KMS-11 (cell line): ENCODE measurements around the gene ACSF3.

Source experiments
- H2AFZ ChIP-seq: fragments of 200-600 bp; sonication (generic); 2 replicates; pipeline ENCODE4 v1.6.1; 2016; ENCODE audit warnings: antibody characterized with exemption, mixed run types, low read depth
- H3K27ac ChIP-seq: fragments of 200-600 bp; sonication (generic); 2 replicates; pipeline ENCODE4 v1.6.1; 2016; ENCODE audit warnings: mild to moderate bottlenecking, mixed run types
- H3K27me3 ChIP-seq: fragments of 200-600 bp; sonication (generic); 2 replicates; pipeline ENCODE4 v1.6.1; 2017; ENCODE audit warnings: mild to moderate bottlenecking, low read depth, mixed run types, moderate library complexity; ENCODE audit not compliant: insufficient read depth
- H3K36me3 ChIP-seq: fragments of 200-600 bp; sonication (generic); 2 replicates; pipeline ENCODE4 v1.6.1; 2017; ENCODE audit warnings: mild to moderate bottlenecking, mixed run types; ENCODE audit not compliant: insufficient read depth
- H3K4me1 ChIP-seq: fragments of 200-600 bp; sonication (generic); 2 replicates; pipeline ENCODE4 v1.6.1; 2016; ENCODE audit warnings: mild to moderate bottlenecking, low read depth, mixed run types; ENCODE audit not compliant: poor library complexity, severe bottlenecking
- H3K4me2 ChIP-seq: fragments of 200-600 bp; sonication (generic); 2 replicates; pipeline ENCODE4 v1.7.0; 2016; ENCODE audit warnings: mild to moderate bottlenecking, mixed run types
- H3K4me3 ChIP-seq: fragments of 200-600 bp; sonication (generic); IDR thresholded peaks from 2 replicates; pipeline ENCODE4 v1.6.1; 2017; ENCODE audit warnings: low read depth, low read length, mixed read lengths; ENCODE audit not compliant: insufficient read depth
- H3K79me2 ChIP-seq: fragments of 200-600 bp; sonication (generic); 2 replicates; pipeline ENCODE4 v1.6.1; 2016; ENCODE audit warnings: low read depth, mixed run types; ENCODE audit not compliant: insufficient read depth
- H3K9ac ChIP-seq: fragments of 200-600 bp; sonication (generic); 2 replicates; pipeline ENCODE4 v1.6.1; 2016; ENCODE audit warnings: mild to moderate bottlenecking, mixed run types
- H4K20me1 ChIP-seq: fragments of 200-600 bp; sonication (generic); 2 replicates; pipeline ENCODE4 v1.6.1; 2016; ENCODE audit warnings: mild to moderate bottlenecking, mixed run types; ENCODE audit not compliant: insufficient read depth
- TF ChIP-seq, protein P1 (sequence below): fragments of 200-600 bp; sonication (generic); conservative IDR thresholded peaks from 2 replicates; pipeline ENCODE4 v1.6.1; 2017; ENCODE audit warnings: low read depth, mild to moderate bottlenecking, antibody characterized with exemption, low read length, moderate library complexity, mixed read lengths

Gene ACSF3

DNA sequence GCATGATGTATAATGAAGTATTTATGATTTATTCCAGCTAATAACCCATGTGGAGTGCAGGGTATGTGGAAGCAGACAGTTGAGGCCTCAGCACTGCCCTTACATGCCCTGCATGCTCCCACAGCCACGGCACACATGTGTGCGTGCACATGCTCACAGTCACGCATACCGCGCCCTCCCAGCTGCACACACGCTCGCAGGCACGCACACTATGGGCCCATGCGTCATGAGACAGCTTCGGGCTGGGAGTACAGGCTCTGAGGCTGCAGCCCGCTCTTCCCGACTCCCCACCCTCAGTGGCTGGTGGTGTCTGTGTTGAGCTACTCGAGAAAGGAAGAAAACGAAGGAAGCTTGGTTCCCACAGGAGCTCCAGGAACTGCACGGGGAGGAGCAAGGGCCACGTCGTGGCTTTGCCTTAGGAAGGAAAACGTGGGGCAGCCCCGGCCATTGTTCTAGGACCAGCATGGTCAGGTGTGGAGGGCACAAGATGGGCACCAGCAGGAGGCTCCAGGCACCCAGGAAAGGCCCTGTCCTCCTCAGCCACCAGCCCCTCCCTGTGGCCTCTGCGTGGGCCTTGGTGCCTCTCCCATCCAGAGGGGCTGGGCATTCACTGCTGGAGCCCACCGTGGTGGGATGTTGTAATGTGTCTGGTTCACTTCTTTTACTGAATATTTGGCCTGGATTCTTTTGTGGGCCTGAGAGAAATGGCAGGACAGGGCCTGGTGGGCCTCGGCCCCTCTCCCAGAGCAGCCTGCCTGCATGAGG lies 50.4 kb downstream of the ACSF3 start:
- TF ChIP-seq, protein P1, sequence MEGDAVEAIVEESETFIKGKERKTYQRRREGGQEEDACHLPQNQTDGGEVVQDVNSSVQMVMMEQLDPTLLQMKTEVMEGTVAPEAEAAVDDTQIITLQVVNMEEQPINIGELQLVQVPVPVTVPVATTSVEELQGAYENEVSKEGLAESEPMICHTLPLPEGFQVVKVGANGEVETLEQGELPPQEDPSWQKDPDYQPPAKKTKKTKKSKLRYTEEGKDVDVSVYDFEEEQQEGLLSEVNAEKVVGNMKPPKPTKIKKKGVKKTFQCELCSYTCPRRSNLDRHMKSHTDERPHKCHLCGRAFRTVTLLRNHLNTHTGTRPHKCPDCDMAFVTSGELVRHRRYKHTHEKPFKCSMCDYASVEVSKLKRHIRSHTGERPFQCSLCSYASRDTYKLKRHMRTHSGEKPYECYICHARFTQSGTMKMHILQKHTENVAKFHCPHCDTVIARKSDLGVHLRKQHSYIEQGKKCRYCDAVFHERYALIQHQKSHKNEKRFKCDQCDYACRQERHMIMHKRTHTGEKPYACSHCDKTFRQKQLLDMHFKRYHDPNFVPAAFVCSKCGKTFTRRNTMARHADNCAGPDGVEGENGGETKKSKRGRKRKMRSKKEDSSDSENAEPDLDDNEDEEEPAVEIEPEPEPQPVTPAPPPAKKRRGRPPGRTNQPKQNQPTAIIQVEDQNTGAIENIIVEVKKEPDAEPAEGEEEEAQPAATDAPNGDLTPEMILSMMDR: no peak
- Histone ChIP-seq H2AFZ (no peak overlapping the region), H3K4me2 (no peak overlapping the region), H3K27me3 (no peaks in the 10 kb centered on the region), H3K27ac (no peak overlapping the region), H3K4me1 (no peaks in the 10 kb centered on the region), H3K9ac (no peak overlapping the region), H3K79me2 (no peaks in the 10 kb centered on the region), H4K20me1 (no peaks in the 10 kb centered on the region), H3K4me3 (no peak overlapping the region), H3K36me3 (no peaks in the 10 kb centered on the region)

DNA sequence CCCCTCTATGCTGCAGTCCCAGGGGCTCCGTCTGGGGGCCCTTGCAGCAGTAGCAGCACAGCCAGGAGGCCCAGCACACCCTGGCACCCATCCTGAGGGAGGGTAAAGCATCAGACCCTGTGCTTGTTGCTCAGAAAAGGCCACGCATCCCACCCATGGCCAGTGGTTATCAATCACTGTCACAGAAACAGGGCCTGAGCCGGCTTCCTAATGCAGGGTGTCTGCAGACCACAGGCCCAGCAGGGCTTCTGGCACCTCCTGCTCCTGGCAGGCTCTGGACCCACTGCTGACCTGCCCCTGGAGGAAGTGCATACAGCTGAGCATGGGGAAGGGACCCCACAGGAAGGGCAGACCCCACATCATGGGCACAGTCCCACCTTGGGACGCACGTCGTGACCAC lies 51.0 kb downstream of the ACSF3 start:
- no peaks in the 10 kb centered on the region for H3K36me3 ChIP-seq
- H3K9ac ChIP-seq: no peak overlapping the region
- no peak overlapping the region for H2AFZ ChIP-seq
- H3K4me1 ChIP-seq: no peaks in the 10 kb centered on the region
- TF ChIP-seq, protein P1: no peak
- H3K79me2 ChIP-seq: no peaks in the 10 kb centered on the region
- no peak overlapping the region for H3K4me3 ChIP-seq
- H3K27ac ChIP-seq: no peak overlapping the region
- no peak overlapping the region for H3K4me2 ChIP-seq
- no peaks in the 10 kb centered on the region for H4K20me1 ChIP-seq
- no peaks in the 10 kb centered on the region for H3K27me3 ChIP-seq

DNA sequence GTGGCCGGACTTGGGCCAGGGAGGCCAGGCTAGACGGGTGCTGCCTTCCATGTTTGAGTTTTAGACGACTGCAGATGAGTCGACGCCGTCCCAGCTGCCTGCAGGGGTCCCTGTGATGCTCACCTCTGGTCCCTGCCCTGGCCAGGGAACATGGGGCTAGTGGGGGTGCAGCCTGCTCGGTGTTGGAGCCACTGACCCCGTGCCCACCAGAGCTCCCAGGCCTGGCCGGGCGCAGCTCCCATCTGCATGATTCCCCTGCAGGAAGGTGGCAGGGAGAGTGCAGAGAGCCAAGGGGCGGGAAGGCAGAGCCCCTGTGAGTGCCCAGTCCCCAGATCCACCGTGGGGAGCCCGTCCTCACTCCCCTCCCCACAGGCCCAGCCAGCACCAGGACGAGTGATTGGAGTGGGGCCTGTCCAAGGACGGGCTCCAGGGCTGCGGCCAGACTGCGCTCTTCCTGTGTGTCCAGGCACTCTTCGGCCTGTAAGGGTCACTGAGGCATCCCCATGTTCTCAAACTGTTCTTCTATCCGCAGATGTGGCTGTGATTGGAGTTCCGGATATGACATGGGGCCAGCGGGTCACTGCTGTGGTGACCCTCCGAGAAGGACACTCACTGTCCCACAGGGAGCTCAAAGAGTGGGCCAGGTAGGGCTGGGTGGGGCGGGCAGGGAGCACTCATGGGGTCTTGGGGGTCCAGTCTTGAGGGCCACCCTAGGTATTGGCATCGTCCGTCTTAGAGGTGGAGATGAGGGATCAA lies 51.9 kb downstream of the ACSF3 start:
- Histone ChIP-seq H3K36me3 (no peaks in the 10 kb centered on the region), H3K27me3 (no peaks in the 10 kb centered on the region), H2AFZ (no peak overlapping the region), H3K4me1 (no peaks in the 10 kb centered on the region), H3K79me2 (no peaks in the 10 kb centered on the region), H4K20me1 (no peaks in the 10 kb centered on the region), H3K4me2 (no peak overlapping the region), H3K9ac (no peak overlapping the region), H3K27ac (no peak overlapping the region), H3K4me3 (no peak overlapping the region)
- TF ChIP-seq, protein P1: no peak

DNA sequence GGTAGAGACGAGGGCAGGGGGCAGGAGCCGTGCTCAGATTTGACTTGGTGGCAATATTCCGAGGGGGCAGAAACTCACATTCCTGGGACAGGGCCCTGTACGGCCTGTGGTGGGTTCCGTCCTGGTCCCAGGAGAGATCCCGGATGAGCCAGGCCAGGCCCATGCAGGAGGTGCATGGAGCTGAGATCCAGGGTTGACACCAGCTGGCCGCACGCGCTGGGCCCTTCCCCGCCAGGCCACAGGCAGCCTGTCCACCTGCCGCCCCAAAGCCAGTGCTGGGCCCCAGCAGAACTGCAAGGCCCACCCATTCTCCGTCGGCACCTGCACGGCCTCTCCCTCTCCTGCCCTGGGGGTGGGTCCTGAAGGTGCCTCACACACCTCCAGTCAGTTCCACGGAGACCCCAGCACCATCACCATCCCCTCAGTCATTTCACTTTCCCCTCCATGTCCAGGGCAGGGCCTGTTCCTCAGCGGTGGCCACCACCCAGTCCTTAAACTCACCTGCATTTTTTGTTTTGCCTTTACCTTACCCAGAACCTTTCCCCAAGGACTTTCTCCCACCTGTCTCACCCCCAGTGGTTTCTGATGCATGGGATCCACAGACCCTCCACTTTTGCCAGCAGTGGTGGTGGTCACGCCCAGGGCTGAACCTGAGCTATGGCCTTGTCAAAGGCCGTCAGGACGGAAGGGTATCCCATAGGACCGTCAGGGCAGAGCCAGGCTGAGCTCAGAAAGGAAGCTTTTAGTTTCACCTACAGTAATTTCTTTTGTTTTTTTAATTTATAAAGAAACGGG lies 52.8 kb downstream of the ACSF3 start:
- Histone ChIP-seq H3K79me2 (no peaks in the 10 kb centered on the region), H3K36me3 (no peaks in the 10 kb centered on the region), H3K27ac (no peak overlapping the region), H3K27me3 (no peaks in the 10 kb centered on the region), H3K4me1 (no peaks in the 10 kb centered on the region), H3K4me3 (no peak overlapping the region), H4K20me1 (no peaks in the 10 kb centered on the region), H3K4me2 (no peak overlapping the region), H3K9ac (no peak overlapping the region), H2AFZ (no peak overlapping the region)
- TF ChIP-seq, protein P1: no peak
